ENCODE data around the gene EIF3L. TPM values are rescaled to one million over a fixed set of nuclear protein-coding genes. Genes with fewer than 3 reads are reported as not detected.

The EIF3L gene
- total and polyA plus RNA-seq, 2 donors (not counting 3 experiments of a cell fraction or from before 2014, with no cell fraction given), result 479 to 601 TPM

GRCh38 chr22:37911697-37912096 lies 62.5 kb downstream of the EIF3L start:
- POLR2A ChIA-PET, result no interaction called here
- H3K9ac ChIP-seq (replicated peaks; ENCODE audit: extremely low read depth, insufficient read depth, low read length), result no peak overlapping the region
- H2AFZ ChIP-seq (ENCODE audit: low read depth, low read length), result no peak overlapping the region
- no peaks in the 10 kb centered on the region for H3K27me3 ChIP-seq (ENCODE audit: control insufficient read depth in 2 of 2, insufficient read depth in 2 of 2, low read length in 2 of 2)
- no peak overlapping the region for H3K4me3 ChIP-seq (replicated peaks in 1 of 3; ENCODE audit: insufficient read depth in 1 of 3, low read depth in 1 of 3, low read length in 3 of 3)
- H3K79me2 ChIP-seq (ENCODE audit: control insufficient read depth, insufficient read depth, low read length), result peaks cover 25% of the 10 kb centered on the region
- TF ChIP-seq JUN (IDR thresholded peaks at IDR 0.05; ENCODE audit: borderline replicate concordance, insufficient read depth, insufficient read length, low read depth) (no peak), FOS (IDR thresholded peaks at IDR 0.05; ENCODE audit: borderline replicate concordance, insufficient read depth, low read length) (no peak), MAX (IDR thresholded peaks at IDR 0.05; ENCODE audit: insufficient read depth, insufficient read length) (no peak), EZH2 (IDR thresholded peaks at IDR 0.05; ENCODE audit: borderline replicate concordance, low read depth, low read length, severe bottlenecking) (no peak), POLR2A (IDR thresholded peaks at IDR 0.05; ENCODE audit: low read depth, low read length) (no peak), CTCF (IDR thresholded peaks at IDR 0.05; ENCODE audit: extremely low read depth in 1 of 2, insufficient read depth in 1 of 2, low read depth in 1 of 2, low read length in 2 of 2) (no peak), POLR2AphosphoS5 (IDR thresholded peaks at IDR 0.05; ENCODE audit: insufficient read depth, low read depth, low read length) (no peak)
- H3K4me1 ChIP-seq (ENCODE audit: control insufficient read depth, extremely low read depth, insufficient read depth, low read length), result peaks cover 8% of the 10 kb centered on the region
- FAIRE-seq (no peak), DNase-seq (ENCODE audit: low read depth, low spot score) (no peak)
- CTCF ChIA-PET, result interaction anchor here (1.8 kb wide), 1 partner anchor 24 kb away, joined by 5 read pairs; no protein-coding TSS in a partner anchor
- no peak overlapping the region for H3K4me2 ChIP-seq (ENCODE audit: insufficient read depth, low read length)
- dilution Hi-C loops (cut with MboI; ENCODE audit: extremely low pct_ligation_motif_present, low sequenced_read_pairs), result no loop called here
- no peaks in the 10 kb centered on the region for H3K9me3 ChIP-seq (replicated peaks; ENCODE audit: control insufficient read depth, insufficient read depth, low read length)
- H3K36me3 ChIP-seq (ENCODE audit: control insufficient read depth in 2 of 2, extremely low read depth in 1 of 2, insufficient read depth in 2 of 2, low read length in 2 of 2), result peaks cover 2 to 13% of the 10 kb centered on the region in 2 experiments
- no peaks in the 10 kb centered on the region for H4K20me1 ChIP-seq (replicated peaks; ENCODE audit: control insufficient read depth, extremely low read depth, insufficient read depth, low read length)
- no TSS peak for BruUV-seq (replicated peaks)
- no peaks in the 10 kb centered on the region for H3K9me1 ChIP-seq (replicated peaks; ENCODE audit: control insufficient read depth, extremely low read depth, insufficient read depth, low read length)
- no peak overlapping the region for H3K27ac ChIP-seq (ENCODE audit: insufficient read depth, low read depth, low read length)
- intact Hi-C loops (cut with micrococcal nuclease), result no loop called here

Data from endothelial cell of umbilical vein (primary cell).